AG10803 (cell line): ENCODE results near the gene ZDHHC14.
"Not testable (repeated sequence)": the region's sequence is repeated elsewhere in the genome, so short reads cannot be mapped to it uniquely, and the experiment has no call there.

Source experiments
- DNase-seq: peaks from one replicate; pipeline ENCODE4 v3.0.0; 2010; ENCODE audit warnings: low read depth
- H3K4me3 ChIP-seq: 2 replicates; pipeline ENCODE4 v1.5.1; 2011; ENCODE audit warnings: mild to moderate bottlenecking, low read length, control low read depth
- TF ChIP-seq, protein P1 (sequence below): conservative IDR thresholded peaks from 2 replicates; pipeline ENCODE4 v1.5.1; 2011; ENCODE audit warnings: mild to moderate bottlenecking, low read length, control low read depth, inconsistent platforms

Gene ZDHHC14

DNA sequence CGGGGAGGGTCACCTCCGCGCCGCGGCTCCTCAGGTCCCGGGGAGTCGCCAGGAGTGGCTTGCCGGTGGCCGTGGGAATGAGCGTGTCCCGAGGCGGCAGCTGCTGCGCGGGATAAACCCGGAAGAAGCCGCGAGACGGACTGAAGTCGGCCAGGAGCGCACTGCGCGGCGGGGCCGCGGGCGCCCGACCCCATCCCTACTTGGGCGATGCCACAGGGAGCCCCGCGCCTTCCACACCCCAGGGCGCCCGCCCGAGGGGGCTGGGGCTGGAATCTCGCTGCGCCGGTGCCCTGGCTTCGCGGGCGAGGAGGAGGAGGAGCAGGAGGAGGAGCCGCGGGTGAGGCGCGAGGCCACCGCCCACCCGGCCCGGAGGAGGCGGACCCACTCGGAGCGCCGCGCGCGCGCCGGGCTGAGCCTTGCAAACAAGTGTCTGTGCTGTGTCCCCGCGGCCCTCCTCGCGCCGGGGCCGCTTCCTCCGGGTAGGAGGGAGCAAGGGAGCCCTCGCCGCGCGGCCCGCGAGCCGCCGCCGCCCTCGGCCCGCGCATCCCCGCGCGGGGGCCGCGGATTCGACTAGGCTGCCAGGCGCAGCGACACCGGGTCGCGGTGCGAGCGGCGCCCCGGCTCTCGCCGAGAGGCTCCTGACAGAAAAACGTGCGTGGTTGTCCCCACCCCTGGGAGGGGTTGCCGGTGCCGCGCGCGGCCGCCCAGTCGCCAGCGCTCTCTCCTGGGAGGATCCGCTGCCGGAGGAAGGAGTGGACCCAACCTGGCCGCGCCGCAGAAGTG is at the start of gene ZDHHC14:
ZDHHC14 (plus strand) TSS at position 412 of the 783 bp plus-strand sequence.
- H3K4me3 ChIP-seq, result peak within 1 kb of the TSS; percentile 87
- DNase-seq, result peak; percentile 84
- TF ChIP-seq, protein P1, sequence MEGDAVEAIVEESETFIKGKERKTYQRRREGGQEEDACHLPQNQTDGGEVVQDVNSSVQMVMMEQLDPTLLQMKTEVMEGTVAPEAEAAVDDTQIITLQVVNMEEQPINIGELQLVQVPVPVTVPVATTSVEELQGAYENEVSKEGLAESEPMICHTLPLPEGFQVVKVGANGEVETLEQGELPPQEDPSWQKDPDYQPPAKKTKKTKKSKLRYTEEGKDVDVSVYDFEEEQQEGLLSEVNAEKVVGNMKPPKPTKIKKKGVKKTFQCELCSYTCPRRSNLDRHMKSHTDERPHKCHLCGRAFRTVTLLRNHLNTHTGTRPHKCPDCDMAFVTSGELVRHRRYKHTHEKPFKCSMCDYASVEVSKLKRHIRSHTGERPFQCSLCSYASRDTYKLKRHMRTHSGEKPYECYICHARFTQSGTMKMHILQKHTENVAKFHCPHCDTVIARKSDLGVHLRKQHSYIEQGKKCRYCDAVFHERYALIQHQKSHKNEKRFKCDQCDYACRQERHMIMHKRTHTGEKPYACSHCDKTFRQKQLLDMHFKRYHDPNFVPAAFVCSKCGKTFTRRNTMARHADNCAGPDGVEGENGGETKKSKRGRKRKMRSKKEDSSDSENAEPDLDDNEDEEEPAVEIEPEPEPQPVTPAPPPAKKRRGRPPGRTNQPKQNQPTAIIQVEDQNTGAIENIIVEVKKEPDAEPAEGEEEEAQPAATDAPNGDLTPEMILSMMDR, result no peak

DNA sequence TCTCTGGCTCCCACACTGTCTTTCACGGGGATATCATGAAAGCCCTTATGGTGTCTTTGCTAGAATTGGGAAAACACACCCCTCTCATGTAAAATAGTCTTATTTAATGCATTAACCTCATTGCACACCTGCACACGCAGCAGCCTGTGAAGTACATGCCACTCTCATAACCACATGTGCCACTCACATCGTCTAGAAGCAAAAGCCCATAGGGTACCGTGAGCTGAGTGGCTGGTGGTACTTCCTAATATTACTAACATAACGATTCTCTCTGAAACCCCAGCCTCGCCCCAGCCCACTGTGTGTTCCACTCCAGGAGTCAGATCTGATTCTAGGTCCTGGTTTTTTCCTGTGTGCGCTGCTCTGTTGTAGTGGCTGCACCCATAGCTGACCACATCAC is 48.2 kb upstream of the ZDHHC14 start:
- TF ChIP-seq, protein P1, result no peak

DNA sequence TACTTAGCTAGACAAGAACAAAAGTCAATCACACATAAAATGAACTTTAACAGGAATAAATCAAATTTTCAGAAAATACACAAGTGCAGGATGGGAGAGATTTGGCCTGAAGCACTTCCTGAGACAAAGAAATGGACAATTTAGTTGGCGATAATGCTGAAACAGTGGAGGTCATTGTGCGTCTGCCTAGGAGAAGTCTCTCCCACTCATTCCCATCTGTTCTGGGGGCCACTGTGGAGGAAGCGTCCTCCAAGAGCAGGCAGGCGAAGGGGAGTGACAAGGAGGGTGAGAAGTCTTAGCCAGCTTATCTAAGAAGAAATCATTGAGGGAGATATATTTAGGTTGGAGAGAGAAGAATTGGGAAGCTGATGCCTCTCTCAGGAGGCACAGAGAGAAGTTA is 47.5 kb upstream of the ZDHHC14 start:
- TF ChIP-seq, protein P1, result no peak
- DNase-seq, result no peak
- H3K4me3 ChIP-seq, result no peak overlapping the region

More for the DNA sequence above, 48.2 kb upstream of the ZDHHC14 start:
- no peak overlapping the region for H3K4me3 ChIP-seq
- no peak for DNase-seq

- no peak overlapping the region for H3K4me3 ChIP-seq
- TF ChIP-seq, protein P1, result no peak
- no peak for DNase-seq
These were observed 47.0 kb upstream of the ZDHHC14 start for GRCh38 chr6:157333956-157334355.

- DNase-seq, result no peak
These were observed 45.2 kb upstream of the ZDHHC14 start for GRCh38 chr6:157335829-157336228.

GRCh38 chr6:157337276-157337675 is 43.7 kb upstream of the ZDHHC14 start:
- not testable (repeated sequence) for H3K4me3 ChIP-seq, DNase-seq

More at GRCh38 chr6:157335829-157336228, 45.2 kb upstream of the ZDHHC14 start:
- TF ChIP-seq, protein P1, result no peak
- no peak overlapping the region for H3K4me3 ChIP-seq

DNA sequence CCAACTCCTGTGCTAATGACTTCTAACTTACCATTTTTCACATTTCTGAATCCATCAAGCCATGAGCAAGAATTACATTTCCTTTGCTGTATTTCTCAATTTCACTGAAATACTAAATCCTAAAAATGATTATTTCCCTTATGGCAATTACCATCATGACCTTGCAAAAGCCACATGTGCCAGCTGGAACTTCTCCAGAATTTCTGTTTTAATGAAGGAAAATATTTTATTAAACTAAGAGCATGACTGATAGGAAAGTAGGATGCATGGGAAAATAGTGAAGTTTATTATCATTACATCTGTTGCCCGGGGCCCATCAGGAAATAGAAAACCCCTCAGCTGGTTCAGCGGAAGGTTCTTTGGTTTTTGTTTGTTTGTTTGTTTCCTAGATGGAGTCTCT is 43.2 kb upstream of the ZDHHC14 start:
- H3K4me3 ChIP-seq, result no peak overlapping the region
- no peak for DNase-seq
- TF ChIP-seq, protein P1, result no peak
